Measurements from ENCODE around the gene USP34.

DNA sequence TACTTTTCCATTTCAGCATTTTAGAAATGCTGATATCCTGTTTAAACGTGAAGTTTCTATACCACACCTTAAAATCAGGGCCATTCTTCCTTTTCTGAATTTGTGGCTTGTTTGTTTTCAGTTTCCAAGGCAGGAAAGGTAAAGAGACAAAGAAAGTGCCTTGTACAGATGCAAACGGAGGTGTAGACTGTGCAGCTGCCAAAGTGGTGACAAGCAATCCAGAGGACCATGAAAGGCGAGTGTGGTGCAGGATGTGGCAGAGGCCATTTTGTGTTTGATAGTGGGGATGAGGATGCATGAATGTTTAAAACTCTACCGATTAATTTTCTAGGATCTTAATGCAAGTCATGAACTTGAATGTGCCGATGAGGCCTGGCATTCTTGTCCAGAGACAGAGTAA is 308.2 kb downstream of the USP34 start:
- TF ChIP-seq, protein P1, sequence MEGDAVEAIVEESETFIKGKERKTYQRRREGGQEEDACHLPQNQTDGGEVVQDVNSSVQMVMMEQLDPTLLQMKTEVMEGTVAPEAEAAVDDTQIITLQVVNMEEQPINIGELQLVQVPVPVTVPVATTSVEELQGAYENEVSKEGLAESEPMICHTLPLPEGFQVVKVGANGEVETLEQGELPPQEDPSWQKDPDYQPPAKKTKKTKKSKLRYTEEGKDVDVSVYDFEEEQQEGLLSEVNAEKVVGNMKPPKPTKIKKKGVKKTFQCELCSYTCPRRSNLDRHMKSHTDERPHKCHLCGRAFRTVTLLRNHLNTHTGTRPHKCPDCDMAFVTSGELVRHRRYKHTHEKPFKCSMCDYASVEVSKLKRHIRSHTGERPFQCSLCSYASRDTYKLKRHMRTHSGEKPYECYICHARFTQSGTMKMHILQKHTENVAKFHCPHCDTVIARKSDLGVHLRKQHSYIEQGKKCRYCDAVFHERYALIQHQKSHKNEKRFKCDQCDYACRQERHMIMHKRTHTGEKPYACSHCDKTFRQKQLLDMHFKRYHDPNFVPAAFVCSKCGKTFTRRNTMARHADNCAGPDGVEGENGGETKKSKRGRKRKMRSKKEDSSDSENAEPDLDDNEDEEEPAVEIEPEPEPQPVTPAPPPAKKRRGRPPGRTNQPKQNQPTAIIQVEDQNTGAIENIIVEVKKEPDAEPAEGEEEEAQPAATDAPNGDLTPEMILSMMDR (IDR thresholded peaks at IDR 0.05): no peak
- no peak for TF ChIP-seq POLR2A (IDR thresholded peaks at IDR 0.05)
